ENCODE measurements around the gene NFIC. TPM values are rescaled to one million over a fixed set of nuclear protein-coding genes. Genes with fewer than 3 reads are reported as not detected.
"Not testable (repeated sequence)": the region's sequence is repeated elsewhere in the genome, so short reads cannot be mapped to it uniquely, and the experiment has no call there.

NFIC gene
- polyA plus RNA-seq, 3 donors: 25.2 to 26.2 (median 26.2) TPM

DNA sequence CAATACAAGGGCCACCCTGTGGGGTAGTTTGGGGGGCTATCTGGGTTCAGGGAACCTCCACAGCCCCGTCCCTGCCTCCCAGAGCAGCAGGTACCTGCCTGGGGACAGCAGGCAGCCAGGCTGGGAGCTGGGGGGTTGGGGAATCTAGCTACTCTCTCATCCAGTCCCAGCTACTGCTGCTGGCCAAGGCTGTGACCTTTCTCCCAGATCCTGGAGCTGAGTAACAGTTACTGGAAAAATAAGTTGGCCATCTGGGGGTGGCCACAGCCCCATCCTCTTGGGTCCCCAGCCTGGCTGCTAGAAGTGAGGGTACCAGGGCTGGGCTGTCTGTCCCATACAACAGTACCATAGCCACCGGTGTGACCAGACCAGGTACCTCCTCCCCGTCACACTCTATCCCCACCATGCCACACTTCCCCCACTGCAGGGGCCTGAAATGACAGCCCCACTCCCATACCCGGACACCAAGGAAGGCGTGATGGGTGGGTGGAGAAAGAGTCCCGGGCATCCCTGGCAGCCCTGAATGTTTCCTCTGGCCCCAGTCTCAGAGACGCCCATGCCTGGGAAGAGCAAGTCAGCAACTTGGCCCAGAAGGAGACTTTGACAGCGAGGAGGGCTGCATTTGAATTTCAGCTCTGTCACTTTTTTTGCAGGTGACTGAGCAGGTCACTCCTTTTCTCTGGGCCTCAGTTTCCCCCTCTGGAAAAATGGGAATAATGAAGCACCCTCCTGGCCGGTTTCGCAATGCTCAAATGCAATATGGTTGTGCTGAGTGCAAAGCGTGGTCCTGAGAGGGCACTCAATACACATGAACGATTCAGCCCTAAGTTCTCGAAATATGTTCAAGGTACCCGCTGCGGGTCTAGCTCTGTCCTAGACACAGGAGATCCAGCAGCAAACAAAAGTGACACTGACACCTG, 30.7 kb upstream of the NFIC start:
- no peak for DNase-seq

DNA sequence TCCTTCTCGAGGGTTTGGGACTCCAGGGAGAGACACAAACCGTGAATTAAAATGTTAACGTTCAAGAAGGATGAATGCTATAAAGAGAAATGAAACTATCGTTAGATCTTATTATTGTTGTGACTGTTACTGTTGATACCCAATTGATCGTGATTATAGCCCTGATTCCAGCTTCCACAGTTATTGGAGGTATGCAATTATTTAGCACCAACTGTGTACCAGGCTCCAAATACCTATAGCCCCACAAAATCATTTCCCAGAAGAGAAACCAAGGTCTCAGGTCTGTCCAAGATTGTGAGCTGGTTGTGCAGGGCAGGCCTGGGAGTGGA, 30.1 kb upstream of the NFIC start:
- DNase-seq: no peak

DNA sequence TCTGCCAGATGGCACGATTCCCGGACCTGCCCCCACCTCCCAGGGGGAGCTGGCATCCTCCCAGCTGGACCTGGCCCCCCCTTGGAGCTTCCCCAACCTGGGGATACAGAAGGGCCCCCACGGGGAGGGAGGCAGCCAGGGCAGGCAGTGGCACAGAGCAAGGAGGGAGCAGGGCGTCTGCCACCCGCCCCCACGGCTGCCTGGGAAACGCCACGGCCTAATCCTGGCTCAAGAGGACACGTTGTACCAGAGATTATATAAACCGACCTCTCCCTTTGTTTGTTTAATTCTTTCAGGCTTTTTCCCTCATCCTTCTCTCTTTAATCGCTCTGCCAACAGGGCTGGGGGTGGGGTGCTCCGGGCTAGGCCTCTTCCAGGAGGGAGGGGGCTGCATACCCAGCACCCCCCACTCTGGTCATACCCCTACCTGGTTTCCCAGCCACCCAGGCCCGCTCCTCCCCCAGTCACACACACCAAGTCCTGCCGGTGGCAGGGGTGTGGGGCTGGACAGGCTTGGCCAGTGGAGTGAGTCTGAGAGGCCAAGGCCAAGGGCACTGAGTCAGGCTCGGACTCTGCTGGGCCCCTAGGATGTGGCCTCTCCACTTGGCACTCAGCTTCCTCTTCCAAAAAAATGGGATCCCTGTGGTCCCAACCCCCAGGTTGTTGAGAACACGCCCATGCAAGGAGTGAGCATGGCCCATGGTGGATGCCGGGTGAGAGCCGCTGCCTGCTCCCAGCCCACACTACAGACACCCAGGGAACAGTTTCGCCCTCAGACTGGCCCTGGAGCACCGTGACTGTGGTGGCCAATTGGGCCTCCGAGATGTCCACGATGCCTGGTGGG, 29.5 kb upstream of the NFIC start:
- DNase-seq: no peak

DNA sequence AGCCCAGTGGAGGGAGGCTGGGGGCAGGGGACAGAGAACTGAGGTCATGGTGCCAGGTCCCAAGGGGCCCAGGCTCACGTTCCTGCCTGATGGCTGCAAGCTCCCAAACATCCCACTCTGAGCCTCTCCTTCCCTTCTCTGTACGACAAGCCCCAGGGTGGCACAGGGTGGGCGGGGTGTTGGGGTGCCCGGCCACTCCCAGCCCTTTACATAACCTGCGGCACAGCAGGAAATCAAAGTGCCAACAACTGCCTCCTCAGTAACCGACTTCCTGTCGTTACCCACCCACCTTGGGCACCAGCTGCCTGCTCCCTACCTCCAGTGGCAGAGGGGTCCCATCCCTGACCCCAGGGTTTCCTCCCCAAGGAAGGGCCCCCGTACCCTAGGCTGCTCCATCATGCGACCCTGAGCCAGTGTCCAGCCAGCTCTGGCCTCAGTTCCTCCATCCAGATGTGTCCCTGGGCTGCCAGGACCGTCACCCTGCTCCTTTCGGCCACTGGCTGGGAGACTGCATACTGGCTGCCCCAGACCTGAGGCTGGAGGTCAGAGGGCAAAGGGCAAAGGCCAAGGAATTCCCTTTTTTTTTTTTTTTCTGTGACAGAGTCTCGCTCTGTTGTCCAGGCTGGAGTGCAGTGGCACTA, 27.7 kb upstream of the NFIC start:
- no peak for DNase-seq

DNA sequence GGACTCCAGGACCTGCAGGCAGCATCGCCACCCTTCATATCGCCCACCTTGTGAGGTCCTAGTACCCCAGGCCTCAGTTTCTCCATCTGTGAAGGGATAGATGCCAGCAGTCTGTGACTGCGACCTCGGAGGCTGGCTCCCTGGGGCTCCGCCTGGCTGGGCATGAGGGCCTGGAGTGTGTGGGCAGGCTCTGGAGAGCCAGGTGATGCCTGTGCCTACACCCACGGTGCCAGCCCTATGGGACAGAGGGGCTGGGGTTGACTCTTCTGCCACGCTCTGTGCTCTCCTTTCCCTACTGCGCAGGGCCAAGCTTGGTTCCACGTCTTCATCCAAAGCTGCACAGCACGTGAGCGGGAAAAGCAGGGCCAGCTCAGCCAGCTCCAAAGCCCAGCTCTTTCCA, 26.0 kb upstream of the NFIC start:
- no peak for DNase-seq

DNA sequence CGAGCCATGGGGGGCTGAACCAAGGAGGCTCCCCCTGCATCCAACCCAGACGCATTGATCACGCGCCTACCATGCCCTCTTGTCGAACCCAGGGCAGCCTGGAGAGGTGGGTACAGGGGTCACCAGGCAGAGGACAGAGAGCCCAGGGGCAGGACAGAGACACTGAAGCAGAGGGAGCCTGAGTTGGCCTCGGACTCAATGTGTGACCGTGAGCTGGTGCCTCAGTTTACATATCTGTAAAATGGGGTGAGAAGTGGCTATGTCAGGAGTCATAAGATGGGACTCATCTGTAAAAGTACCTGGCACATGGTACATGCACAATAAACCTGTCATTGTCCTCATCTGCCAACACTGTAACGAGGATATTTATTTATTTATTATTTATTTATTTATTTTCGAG, 24.1 kb upstream of the NFIC start:
- no peak for DNase-seq

DNA sequence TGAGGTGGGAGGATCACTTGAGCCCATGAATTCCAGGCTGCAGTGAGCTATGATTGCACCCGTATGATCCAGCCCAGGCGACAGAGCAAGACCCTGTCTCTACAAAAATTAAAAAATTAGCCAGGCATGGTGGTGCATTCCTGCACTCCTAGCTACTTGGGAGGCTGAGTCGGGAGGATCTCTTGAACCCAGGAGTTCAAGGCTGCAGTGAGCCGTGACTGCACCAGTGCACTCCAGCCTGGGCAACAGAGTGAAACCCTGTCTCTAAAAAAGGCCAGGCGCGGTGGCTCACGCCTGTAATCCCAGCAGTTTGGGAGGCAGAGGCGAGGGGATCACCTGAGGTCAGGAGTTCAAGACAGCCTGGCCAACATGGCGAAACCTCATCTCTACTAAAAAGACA, 23.4 kb upstream of the NFIC start:
- DNase-seq: not testable (repeated sequence)

DNA sequence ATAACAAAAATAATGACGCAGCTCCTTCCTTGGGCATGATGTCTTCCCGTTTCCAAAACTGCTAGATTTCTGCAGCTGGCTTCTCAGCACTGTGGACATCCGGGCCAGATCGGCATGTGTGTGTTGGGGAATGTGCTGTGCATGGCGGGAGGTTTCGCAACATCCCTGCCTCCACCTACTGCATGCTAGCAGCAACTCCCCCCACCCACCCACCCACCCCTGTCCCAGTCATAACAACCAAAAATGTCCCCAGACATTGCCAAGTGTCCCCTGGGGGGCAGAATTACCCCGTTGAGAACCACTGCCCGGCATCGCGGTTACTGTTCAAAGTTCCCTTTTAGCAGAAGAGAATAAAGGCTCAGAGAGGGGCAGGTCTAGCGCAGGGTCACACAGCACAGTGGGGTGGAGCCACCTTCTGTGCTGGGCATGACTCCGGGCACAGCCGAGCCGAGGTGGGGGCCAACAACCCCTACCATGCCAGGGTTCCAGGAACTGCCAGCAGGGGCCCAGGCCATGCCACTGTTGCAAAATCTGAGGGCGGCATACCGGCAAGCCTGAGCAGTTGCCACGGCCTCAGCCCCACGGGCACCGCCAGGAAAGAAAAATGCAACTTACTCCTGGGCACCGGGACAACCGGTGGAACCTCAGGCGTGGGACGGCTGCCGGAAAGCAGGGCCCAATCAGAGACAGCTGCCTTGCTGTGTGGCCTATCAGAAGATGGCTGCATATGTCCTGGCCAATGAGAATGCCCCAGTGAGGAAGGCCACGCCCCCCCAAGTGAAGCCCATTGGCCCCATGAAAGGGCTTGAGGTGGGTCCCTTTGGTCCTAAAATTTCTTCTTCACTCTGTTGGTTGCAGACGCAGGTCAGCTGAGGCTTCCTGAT, 22.5 kb upstream of the NFIC start:
- no peak for DNase-seq

DNA sequence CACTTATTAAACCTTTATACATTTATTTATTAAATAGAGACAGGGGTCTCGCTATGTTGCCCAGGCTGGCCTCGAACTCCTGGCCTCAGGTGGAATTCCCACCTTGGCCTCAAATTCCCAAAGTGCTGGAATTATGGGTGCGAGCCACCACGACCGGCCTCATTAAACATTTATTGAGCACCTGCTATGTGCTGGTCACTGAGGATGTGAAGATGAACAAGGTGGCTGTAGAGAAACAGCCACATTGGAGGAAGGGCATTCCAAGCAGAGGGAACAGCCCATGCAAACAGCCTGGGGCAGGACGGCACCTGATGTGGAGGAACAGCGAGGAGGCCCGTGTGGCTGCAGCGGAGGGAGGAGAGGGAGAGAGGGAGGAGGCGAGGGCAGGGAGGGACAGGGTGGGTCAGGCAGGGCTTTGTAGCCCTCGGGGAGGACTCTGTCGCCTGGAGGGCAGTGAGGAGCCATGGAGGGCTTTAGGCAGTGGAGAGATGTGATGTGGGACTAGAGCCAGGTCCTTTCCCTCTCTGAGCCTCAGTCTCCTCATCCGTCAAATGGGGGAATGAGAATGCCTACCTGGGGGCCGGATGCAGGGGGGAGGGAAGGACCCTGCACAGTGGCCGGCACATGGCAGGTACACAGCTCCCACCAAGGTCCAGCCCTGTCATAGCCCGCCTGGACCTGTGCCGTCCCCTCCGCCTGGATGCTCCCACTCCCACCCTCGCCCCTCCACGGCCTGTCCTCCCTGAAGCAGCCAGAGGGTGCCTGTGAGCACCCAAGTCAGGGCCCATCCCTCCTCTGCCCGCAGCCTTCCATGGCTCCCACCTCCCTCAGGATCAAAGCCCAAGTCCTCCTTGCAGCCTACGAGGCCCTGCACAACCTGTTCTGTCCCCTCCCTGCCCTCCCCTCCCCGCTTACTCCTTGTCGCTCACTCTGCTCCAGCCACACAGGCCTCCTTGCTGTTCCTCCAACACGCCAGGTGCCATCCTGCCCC, 21.5 kb upstream of the NFIC start:
- DNase-seq: no peak

DNA sequence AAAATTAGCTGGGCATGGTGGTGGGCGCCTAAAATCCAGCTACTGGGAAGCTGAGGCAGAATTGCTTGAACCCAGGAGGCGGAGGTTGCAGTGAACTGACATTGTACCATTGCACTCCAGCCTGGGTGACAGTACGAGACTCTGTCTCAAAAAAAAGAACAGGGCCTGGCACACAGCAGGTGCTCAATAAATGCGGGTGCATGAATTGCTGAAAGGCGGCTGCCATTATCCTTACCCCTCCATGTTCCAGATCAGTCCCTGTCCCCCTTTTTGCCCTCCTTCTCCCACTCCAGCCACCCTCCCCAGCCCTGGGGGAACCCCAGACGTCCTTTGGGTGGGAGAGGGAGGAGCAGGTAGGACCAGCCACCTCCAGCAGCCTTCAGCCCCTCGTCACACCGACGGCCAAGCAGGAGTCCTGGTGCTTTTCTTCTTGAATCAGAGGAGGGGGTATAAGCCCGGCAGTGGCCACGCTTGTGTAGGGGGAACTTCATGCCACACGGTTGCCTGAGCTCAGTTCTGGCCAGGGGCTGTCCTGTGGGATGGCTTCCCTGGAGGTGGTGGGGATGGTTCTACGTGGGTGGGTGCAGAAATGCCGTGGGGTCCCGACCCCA, 20.4 kb upstream of the NFIC start:
- no peak for DNase-seq

DNA sequence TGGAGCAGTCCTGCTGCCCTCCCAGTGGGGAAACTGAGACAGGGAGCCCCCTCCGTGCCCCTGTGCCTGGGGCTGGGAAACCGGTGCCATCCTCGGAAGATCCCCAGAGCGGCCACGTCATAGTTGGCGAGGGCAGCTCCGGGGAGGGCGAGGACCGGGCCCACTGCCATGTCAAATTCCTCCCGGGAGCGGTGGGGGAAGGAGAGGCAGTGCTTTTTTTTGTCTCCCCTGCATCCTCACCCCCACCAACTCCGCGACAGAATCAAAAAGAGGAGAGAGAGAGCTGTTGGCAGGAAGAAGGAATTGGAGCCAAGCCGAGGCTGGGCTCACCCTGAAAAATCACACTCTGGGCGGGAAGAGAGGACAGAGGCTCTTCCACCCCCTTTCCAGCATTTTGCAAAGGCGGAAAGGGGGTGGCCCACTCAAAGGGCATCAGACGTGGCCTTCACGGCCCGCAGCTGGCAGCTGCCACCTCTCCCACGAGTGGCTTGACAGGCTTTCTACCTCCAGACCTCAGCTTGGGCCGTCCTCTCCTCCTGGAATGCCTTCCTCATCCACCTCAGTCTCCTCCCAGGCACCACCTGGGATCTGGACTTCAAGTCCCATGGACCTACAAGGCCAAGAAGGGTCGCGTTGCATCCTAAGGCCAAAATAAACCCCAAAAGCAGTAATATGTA, 19.6 kb upstream of the NFIC start:
- no peak for DNase-seq

DNA sequence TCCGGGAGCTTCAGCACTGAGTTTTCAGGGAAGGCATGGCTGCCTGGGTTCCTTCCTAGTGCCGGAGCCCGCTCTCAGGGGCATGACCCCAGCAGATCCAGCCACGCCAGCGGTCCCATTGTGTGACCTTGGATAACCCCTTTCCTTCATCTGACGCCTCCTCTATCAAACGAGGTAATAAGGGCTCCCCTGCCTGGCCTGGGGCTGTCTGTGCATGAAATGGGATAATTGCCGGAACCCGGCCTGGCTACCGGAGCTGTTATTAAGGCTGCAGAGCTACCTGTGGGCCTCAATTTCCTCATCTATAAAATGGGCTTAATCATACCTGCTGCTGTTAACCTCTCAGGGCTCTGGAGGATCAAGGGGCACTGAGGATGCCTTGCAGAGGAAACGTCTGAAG, 18.3 kb upstream of the NFIC start:
- DNase-seq: no peak

DNA sequence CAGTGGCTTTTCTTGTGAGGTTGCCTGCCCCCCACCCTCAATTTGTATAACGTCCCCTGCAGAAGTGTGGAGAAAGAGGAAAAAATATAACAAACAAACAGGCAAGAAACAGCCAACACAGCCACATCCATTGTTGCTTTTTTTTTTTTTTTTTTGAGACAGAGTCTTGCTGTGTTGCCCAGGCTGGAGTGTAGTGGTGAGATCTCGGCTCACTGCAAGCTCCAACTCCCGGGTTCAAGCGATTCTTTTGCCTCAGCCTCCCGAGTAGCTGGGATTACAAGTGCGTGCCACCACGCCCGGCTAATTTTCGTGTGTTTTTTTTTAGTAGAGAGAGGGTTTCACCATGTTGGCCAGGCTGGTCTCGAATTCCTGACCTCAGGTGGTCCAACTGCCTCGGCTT, 17.9 kb upstream of the NFIC start:
- DNase-seq: not testable (repeated sequence)

DNA sequence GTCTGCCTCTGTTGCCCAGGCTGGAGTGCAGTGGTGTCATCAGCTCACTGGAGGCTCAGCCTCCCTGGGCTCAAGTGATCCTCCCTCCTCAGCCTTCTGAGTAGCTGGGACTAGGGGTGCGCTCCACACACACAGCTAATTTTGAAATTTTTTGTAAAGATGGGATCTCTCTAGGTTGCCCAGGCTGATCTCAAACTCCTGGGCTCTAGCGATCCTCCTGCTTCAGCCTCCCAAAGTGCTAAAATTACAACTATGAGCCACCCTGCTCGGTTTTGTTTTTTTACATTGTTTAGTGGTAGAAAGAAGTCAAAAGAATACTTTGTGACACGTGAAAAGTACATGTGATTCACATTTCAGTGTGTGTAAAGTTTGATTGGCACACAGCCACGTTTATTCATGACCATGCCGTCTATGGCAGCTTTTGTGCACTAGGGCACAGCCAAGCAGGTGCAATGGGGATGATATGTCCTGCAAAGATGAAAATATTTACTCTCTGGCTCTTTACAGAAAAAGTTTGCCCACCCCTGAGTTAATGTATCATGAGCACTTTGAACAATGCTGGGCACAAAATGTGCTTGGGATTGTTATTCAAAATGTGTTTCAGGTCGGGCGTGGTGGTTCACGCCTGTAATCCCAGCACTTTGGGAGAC, 16.2 kb upstream of the NFIC start:
- no peak for DNase-seq

DNA sequence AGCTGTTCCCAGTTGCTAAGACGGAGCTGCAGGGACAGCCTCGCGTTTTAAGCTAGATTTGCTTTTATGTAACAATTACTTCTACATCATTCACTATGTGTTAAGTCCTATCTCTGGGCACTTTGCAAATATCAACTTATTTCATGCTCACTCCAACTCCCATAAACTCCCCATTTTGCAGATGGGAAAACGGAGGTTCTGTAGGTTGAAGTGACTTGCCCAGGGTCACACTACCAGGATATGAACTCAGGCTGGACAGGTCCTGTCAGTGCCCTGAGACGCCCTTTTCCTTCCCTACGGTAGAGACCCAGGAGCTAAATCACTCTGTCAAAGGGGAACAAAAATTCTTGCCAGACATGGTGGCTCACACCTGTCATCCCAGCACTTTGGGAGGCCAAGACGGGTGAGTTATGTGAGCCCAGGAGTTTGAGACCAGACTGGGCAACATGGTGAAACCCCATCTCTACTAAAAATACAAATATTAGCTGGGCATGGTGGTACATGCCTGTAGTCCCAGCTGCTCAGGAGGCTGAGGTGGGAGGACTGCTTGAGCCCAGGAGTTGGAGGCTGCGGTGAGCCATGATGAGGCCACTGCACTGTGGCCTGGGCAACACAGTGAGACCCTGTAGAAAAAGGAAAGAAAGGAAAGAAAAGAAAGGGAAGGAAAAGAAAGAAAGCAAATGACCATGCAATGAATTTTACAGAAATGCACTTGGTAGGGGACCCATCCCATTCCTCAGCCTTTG, 14.5 kb upstream of the NFIC start:
- no peak for DNase-seq

DNA sequence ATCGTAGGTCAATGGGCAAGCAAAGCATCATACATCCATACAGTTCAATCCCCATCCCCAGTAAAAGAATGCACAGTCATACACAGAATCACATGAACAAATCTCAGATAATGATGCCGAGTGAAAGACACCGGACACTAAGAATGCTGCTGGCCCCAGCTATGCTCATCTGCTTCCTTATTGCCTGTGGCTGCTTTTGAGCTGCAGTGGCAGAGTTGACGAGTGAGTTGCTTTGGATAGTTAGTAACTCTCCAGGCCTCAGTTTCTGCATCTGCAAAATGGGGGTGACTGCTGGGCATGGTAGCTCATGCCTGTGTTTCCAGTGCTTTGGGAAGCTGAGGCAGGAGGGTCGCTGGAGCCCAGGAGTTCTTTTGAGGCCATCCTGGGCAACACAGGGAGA, 12.9 kb upstream of the NFIC start:
- no peak for DNase-seq

DNA sequence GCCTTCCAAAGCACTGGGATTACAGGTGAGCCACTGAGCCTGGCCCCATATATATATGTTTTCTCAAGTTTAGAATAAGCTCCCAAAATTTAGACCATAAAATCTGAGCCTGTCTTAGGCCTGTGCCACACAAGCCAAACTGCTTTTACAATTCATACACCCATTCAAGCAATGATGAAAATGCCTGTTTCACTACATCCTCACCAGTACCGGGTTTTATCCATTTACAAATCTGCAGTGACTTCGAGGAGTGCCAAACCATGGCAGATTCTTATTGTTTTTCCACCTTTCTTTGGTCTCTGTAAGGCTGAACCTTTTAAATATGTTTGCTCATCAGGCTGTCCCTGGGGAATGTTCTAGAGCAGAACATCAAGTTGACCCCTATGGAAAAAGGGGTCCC, 9.6 kb upstream of the NFIC start:
- DNase-seq: no peak
